ACC112 (cell line): ENCODE data around the gene HOXC6.
A peak's percentile ranks its signal among the peaks of the same experiment; 100 is the strongest.

Experiments used
- H2AFZ ChIP-seq: fragments of 200-600 bp; sonication (generic); one replicate; pipeline ENCODE4 v1.6.0; 2017; ENCODE audit warnings: antibody characterized with exemption, low read length; ENCODE audit not compliant: unreplicated experiment
- H3K27ac ChIP-seq: fragments of 200-600 bp; sonication (generic); 2 replicates; pipeline ENCODE4 v1.5.1; 2014; ENCODE audit warnings: low read depth, mild to moderate bottlenecking, antibody characterized with exemption, low read length, moderate library complexity
- H3K27me3 ChIP-seq: fragments of 200-600 bp; sonication (generic); 2 replicates; pipeline ENCODE4 v1.6.1; 2014; ENCODE audit warnings: mild to moderate bottlenecking, antibody characterized with exemption, low read length, moderate library complexity, mixed read lengths; ENCODE audit not compliant: insufficient read depth
- H3K36me3 ChIP-seq: fragments of 200-600 bp; sonication (generic); 2 replicates; pipeline ENCODE4 v1.6.1; 2016; ENCODE audit warnings: mild to moderate bottlenecking, antibody characterized with exemption, low read length, moderate library complexity, mixed read lengths; ENCODE audit not compliant: insufficient read depth
- H3K4me1 ChIP-seq: fragments of 200-600 bp; sonication (generic); one replicate; pipeline ENCODE4 v1.6.1; 2016; ENCODE audit warnings: low read length, mixed read lengths; ENCODE audit not compliant: insufficient read depth, unreplicated experiment, control insufficient read depth
- H3K4me3 ChIP-seq: fragments of 200-600 bp; sonication (generic); 2 replicates; pipeline ENCODE4 v1.5.1; 2014; ENCODE audit warnings: mild to moderate bottlenecking, low read depth, low read length
- H3K79me2 ChIP-seq: fragments of 200-600 bp; sonication (generic); one replicate; pipeline ENCODE4 v1.6.0; 2016; ENCODE audit warnings: low read length; ENCODE audit not compliant: control insufficient read depth, unreplicated experiment, insufficient read depth

The HOXC6 gene

GRCh38 chr12:54026640-54027441, 1.4 kb upstream of the HOXC6 start:
- Histone ChIP-seq H3K4me1 (peaks cover 11% of the 10 kb centered on the region), H3K27ac (no peak overlapping the region), H2AFZ (no peak overlapping the region), H3K79me2 (no peaks in the 10 kb centered on the region), H3K4me3 (no peak overlapping the region), H3K27me3 (no peaks in the 10 kb centered on the region), H3K36me3 (no peaks in the 10 kb centered on the region)

DNA sequence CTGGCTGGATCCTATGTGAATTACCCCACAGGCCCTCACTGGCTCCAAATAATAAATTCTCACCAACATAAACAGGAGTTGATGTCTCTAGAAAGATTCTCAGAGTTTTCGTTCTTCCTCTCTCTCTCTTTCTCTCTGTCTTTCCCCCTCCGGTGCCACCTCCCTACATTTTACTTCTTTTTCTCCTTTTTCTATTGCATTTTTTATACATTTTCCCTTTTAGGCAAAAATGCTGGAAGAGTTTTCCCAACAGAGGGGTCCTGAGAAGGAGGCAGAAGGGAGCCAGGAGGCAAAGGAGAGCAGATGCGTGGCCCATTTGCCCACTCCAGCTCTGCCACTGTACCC, 826 bp upstream of the HOXC6 start:
- no peak overlapping the region for H3K27ac ChIP-seq
- H3K4me3 ChIP-seq: no peak overlapping the region
- H3K27me3 ChIP-seq: no peaks in the 10 kb centered on the region
- no peaks in the 10 kb centered on the region for H3K36me3 ChIP-seq
- peaks cover 11% of the 10 kb centered on the region for H3K4me1 ChIP-seq
- no peak overlapping the region for H2AFZ ChIP-seq
- H3K79me2 ChIP-seq: no peaks in the 10 kb centered on the region

GRCh38 chr12:54029529-54030441, 1.5 kb downstream of the HOXC6 start:
- H3K4me3 ChIP-seq: no peak overlapping the region
- no peaks in the 10 kb centered on the region for H3K79me2 ChIP-seq
- no peak overlapping the region for H2AFZ ChIP-seq
- peaks cover 14% of the 10 kb centered on the region for H3K4me1 ChIP-seq
- no peaks in the 10 kb centered on the region for H3K36me3 ChIP-seq
- H3K27me3 ChIP-seq: no peaks in the 10 kb centered on the region
- no peak overlapping the region for H3K27ac ChIP-seq

GRCh38 chr12:54030442-54030801, 2.2 kb downstream of the HOXC6 start:
- H3K27ac ChIP-seq: no peak overlapping the region
- H3K36me3 ChIP-seq: no peaks in the 10 kb centered on the region
- H3K27me3 ChIP-seq: no peaks in the 10 kb centered on the region
- no peak overlapping the region for H2AFZ ChIP-seq
- no peaks in the 10 kb centered on the region for H3K79me2 ChIP-seq
- H3K4me1 ChIP-seq: peaks cover 14% of the 10 kb centered on the region
- no peak overlapping the region for H3K4me3 ChIP-seq

DNA sequence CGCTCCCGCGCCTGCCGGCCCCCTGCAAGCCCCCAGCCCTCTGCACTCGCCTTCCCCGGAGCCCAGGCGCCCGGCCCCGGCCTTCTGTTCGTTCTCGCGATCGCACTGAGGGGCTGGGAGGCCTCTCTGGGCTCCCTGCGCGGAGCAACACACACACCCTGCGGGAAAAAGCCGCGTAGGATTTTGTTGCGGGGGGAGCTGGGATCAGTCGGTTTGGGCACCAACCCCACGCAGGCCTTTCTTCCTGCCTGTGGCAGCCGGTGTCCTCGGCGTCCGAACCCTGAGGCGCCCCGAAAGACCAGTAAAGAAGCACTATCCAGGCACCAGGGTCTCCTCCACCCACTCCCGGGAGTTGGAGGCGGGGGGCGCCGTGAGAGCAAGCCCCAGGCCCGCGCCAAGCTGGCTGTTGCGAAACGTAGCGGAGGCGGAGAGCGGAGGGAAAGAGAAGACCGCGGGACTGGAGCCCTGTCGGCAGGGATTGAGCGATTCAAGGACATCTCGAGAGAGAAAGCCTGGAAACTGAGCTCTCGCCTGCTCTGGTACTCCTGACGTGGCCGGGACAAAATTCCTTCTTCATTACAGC, 2.7 kb downstream of the HOXC6 start:
- peak overlapping the region; percentile 71 for H3K4me3 ChIP-seq
- peak overlapping the region; percentile 36 for H3K27ac ChIP-seq
- H3K36me3 ChIP-seq: no peaks in the 10 kb centered on the region
- H3K27me3 ChIP-seq: no peaks in the 10 kb centered on the region
- peak overlapping the region; percentile 72 for H2AFZ ChIP-seq
- no peaks in the 10 kb centered on the region for H3K79me2 ChIP-seq
- peaks cover 11% of the 10 kb centered on the region for H3K4me1 ChIP-seq

GRCh38 chr12:54031480-54031879, 3.2 kb downstream of the HOXC6 start:
- Histone ChIP-seq H3K4me3 (peak overlapping the region; percentile 71), H3K4me1 (peaks cover 11% of the 10 kb centered on the region), H3K36me3 (no peaks in the 10 kb centered on the region), H3K27ac (peak overlapping the region; percentile 11; the same call in 1 of the 2 replicates), H2AFZ (peak overlapping the region; percentile 51), H3K79me2 (no peaks in the 10 kb centered on the region), H3K27me3 (no peaks in the 10 kb centered on the region)

- Histone ChIP-seq H3K27me3 (no peaks in the 10 kb centered on the region), H3K36me3 (no peaks in the 10 kb centered on the region), H3K4me3 (no peak overlapping the region), H3K79me2 (no peaks in the 10 kb centered on the region), H3K4me1 (peaks cover 11% of the 10 kb centered on the region), H3K27ac (no peak overlapping the region), H2AFZ (no peak overlapping the region)
These were observed 3.9 kb downstream of the HOXC6 start for GRCh38 chr12:54032086-54032619.

DNA sequence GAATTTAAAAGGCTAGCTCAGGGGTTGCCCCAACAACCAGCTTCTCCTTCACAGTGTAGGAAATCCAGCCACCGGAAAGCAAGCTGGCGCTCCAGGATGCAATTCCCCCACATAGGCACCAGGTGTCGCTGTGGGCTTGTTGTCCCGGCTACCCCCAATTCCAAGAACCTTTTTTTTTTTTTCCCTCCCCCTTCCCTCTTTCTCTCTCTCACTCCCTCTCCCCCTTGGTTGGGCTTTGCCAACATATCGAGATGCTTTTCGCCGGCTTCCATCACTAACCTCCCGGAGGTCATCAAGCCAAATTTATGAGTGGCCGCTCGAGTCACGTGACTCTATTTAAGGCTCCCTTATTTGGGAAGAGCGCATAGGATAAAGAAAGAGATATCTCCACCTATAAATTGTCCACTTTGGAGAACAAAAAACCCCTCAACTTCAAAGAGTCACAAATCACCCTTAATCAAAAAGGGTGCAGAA, 4.4 kb downstream of the HOXC6 start, which contains the start of gene HOXC5:
TSS of gene HOXC5 (plus strand) at position 424 of the 474 bp plus-strand sequence. CDS start 73 bp downstream, outside the sequence.
- Histone ChIP-seq H3K27ac (peak within 1 kb of the TSS; percentile 5; the same call in 1 of the 2 replicates), H3K27me3 (no peaks in the 10 kb centered on the region), H3K79me2 (no peaks in the 10 kb centered on the region), H2AFZ (peak within 1 kb of the TSS; percentile 100), H3K36me3 (no peaks in the 10 kb centered on the region), H3K4me3 (peak within 1 kb of the TSS; percentile 79), H3K4me1 (peaks cover 11% of the 10 kb centered on the region)

GRCh38 chr12:54033106-54033979, 5.1 kb downstream of the HOXC6 start:
- peaks cover 11% of the 10 kb centered on the region for H3K4me1 ChIP-seq
- H3K4me3 ChIP-seq: peak overlapping the region; percentile 79
- no peaks in the 10 kb centered on the region for H3K36me3 ChIP-seq
- H3K27ac ChIP-seq: peak overlapping the region; percentile 5; the same call in 1 of the 2 replicates
- peak overlapping the region; percentile 100 for H2AFZ ChIP-seq
- H3K27me3 ChIP-seq: no peaks in the 10 kb centered on the region
- no peaks in the 10 kb centered on the region for H3K79me2 ChIP-seq
